H9 (cell line): Measurements from ENCODE around the gene COL23A1. TPM values are rescaled to one million over a fixed set of nuclear protein-coding genes. Genes with fewer than 3 reads are reported as not detected.

Experiments used
- DNase-seq: peaks from one replicate; pipeline ENCODE4 v3.0.0-alpha.2; 2017
- H2AFZ ChIP-seq: one replicate; pipeline ENCODE4 v1.6.1; 2013; ENCODE audit warnings: mild to moderate bottlenecking, low read length, control low read depth, moderate library complexity
- H2AK5ac ChIP-seq: 2 replicates; pipeline ENCODE4 v1.6.1; 2013; ENCODE audit warnings: low read length, control low read depth, mixed read lengths; ENCODE audit not compliant: insufficient read length
- H2BK120ac ChIP-seq: one replicate; pipeline ENCODE4 v1.6.1; 2013; ENCODE audit warnings: low read depth, mild to moderate bottlenecking, low read length, control low read depth, inconsistent platforms; ENCODE audit not compliant: poor library complexity, severe bottlenecking
- H2BK12ac ChIP-seq: 2 replicates; pipeline ENCODE4 v1.6.1; 2013; ENCODE audit warnings: low read length, control low read depth, mixed read lengths, low read depth; ENCODE audit not compliant: insufficient read length
- H2BK15ac ChIP-seq: 2 replicates; pipeline ENCODE4 v1.6.1; 2013; ENCODE audit warnings: low read depth, low read length, control low read depth
- H2BK20ac ChIP-seq: one replicate; pipeline ENCODE4 v1.6.1; 2013; ENCODE audit warnings: low read depth, mild to moderate bottlenecking, low read length, control low read depth, inconsistent platforms; ENCODE audit not compliant: poor library complexity, severe bottlenecking
- H2BK5ac ChIP-seq: 2 replicates; pipeline ENCODE4 v1.6.1; 2013; ENCODE audit warnings: low read length, control low read depth, mixed read lengths; ENCODE audit not compliant: insufficient read length
- H3K14ac ChIP-seq: 2 replicates; pipeline ENCODE4 v1.6.1; 2013; ENCODE audit warnings: low read length, control low read depth; ENCODE audit not compliant: insufficient read depth
- H3K18ac ChIP-seq: 2 replicates; pipeline ENCODE4 v1.6.1; 2013; ENCODE audit warnings: low read depth, mild to moderate bottlenecking, mixed read lengths, low read length, control low read depth; ENCODE audit not compliant: insufficient read length
- H3K23ac ChIP-seq: 2 replicates; pipeline ENCODE4 v1.6.1; 2013; ENCODE audit warnings: low read length, control low read depth, mixed read lengths, low read depth; ENCODE audit not compliant: insufficient read length
- H3K23me2 ChIP-seq: 2 replicates; pipeline ENCODE4 v1.6.1; 2013; ENCODE audit warnings: low read depth, mild to moderate bottlenecking, mixed read lengths, low read length, control low read depth; ENCODE audit not compliant: insufficient read length, poor library complexity, severe bottlenecking
- H3K27ac ChIP-seq: 2 replicates; pipeline ENCODE4 v1.5.1; 2013; ENCODE audit warnings: low read length, control low read depth, mixed read lengths, low read depth; ENCODE audit not compliant: insufficient read length
- H3K27me3 ChIP-seq: 2 replicates; pipeline ENCODE4 v1.6.1; 2013; ENCODE audit warnings: low read length, control low read depth, inconsistent platforms; ENCODE audit not compliant: insufficient read depth
- H3K4ac ChIP-seq: 2 replicates; pipeline ENCODE4 v1.6.1; 2013; ENCODE audit warnings: low read depth, mild to moderate bottlenecking, control low read depth, inconsistent platforms, low read length, moderate library complexity
- H3K4me1 ChIP-seq: 2 replicates; pipeline ENCODE4 v1.6.1; 2013; ENCODE audit warnings: low read length, control low read depth, inconsistent platforms; ENCODE audit not compliant: insufficient read depth
- H3K4me2 ChIP-seq: 2 replicates; pipeline ENCODE4 v1.6.1; 2013; ENCODE audit warnings: low read length, control low read depth, mixed read lengths; ENCODE audit not compliant: insufficient read length, insufficient read depth
- H3K56ac ChIP-seq: 2 replicates; pipeline ENCODE4 v1.6.1; 2013; ENCODE audit warnings: low read depth, mild to moderate bottlenecking, mixed read lengths, low read length, control low read depth; ENCODE audit not compliant: insufficient read length
- H3K79me1 ChIP-seq: 2 replicates; pipeline ENCODE4 v1.6.1; 2013; ENCODE audit warnings: low read depth, mild to moderate bottlenecking, moderate library complexity, low read length, control low read depth, inconsistent platforms; ENCODE audit not compliant: insufficient read depth, poor library complexity, severe bottlenecking
- H3K79me2 ChIP-seq: 2 replicates; pipeline ENCODE4 v1.6.1; 2013; ENCODE audit warnings: low read length, control low read depth, inconsistent platforms; ENCODE audit not compliant: insufficient read depth
- H3K9ac ChIP-seq: 2 replicates; pipeline ENCODE4 v1.6.1; 2013; ENCODE audit warnings: low read length, control low read depth, mixed read lengths; ENCODE audit not compliant: insufficient read length; ENCODE audit errors: extremely low read depth
- H3K9me3 ChIP-seq: one replicate; pipeline ENCODE4 v1.6.1; 2013; ENCODE audit warnings: low read depth, low read length, inconsistent platforms; ENCODE audit not compliant: control insufficient read depth
- H3T11ph ChIP-seq: one replicate; pipeline ENCODE4 v1.6.1; 2013; ENCODE audit warnings: mild to moderate bottlenecking, low read length, control low read depth, inconsistent platforms
- H4K20me1 ChIP-seq: one replicate; pipeline ENCODE4 v1.6.1; 2013; ENCODE audit not compliant: control insufficient read depth, insufficient read length, insufficient read depth
- H4K5ac ChIP-seq: 2 replicates; pipeline ENCODE4 v1.6.1; 2013; ENCODE audit warnings: low read depth, mild to moderate bottlenecking, mixed read lengths, low read length, control low read depth; ENCODE audit not compliant: insufficient read length
- H4K8ac ChIP-seq: replicated peaks from 2 replicates; pipeline ENCODE4 v1.6.1; 2013; ENCODE audit warnings: low read length, control low read depth, mixed read lengths, low read depth; ENCODE audit not compliant: insufficient read length
- H4K91ac ChIP-seq: 2 replicates; pipeline ENCODE4 v1.6.1; 2013; ENCODE audit warnings: low read depth, mild to moderate bottlenecking, moderate library complexity, mixed read lengths, low read length, control low read depth; ENCODE audit not compliant: insufficient read length
- H3K27ac Mint-ChIP-seq, 3 experiments: 2 replicates in 2 of 3; 3 replicates in 1 of 3; pipeline ENCODE4 v1.8.0; 2020 to 2021; ENCODE audit warnings: mixed read lengths in 3 of 3, mild to moderate bottlenecking in 1 of 3, moderate library complexity in 1 of 3
- H3K27me3 Mint-ChIP-seq: 2 replicates; pipeline ENCODE4 v1.8.0; 2021; ENCODE audit warnings: low read depth, mild to moderate bottlenecking, moderate library complexity, mixed read lengths
- H3K36me3 Mint-ChIP-seq, 3 experiments: 2 replicates in 2 of 3; 3 replicates in 1 of 3; pipeline ENCODE4 v1.8.0; 2020 to 2021; ENCODE audit warnings: low read depth in 3 of 3, mixed read lengths in 3 of 3; ENCODE audit not compliant: insufficient read depth in 1 of 3
- H3K4me1 Mint-ChIP-seq, 2 experiments: 2 replicates each; pipeline ENCODE4 v1.8.0; 2020; ENCODE audit warnings: mixed read lengths in 2 of 2
- H3K4me3 Mint-ChIP-seq, 2 experiments: 2 replicates in 1 of 2; 3 replicates in 1 of 2; pipeline ENCODE4 v1.8.0; 2020 to 2021; ENCODE audit warnings: mild to moderate bottlenecking in 2 of 2, mixed read lengths in 2 of 2, moderate library complexity in 1 of 2
- H3K9me3 Mint-ChIP-seq, 2 experiments: 2 replicates in 1 of 2; 3 replicates in 1 of 2; pipeline ENCODE4 v1.8.0; 2020; ENCODE audit warnings: mild to moderate bottlenecking in 2 of 2, mixed read lengths in 2 of 2, moderate library complexity in 1 of 2
- WGBS: extraction: QIAGEN DNeasy Blood & Tissue Kit; methylation state at CpG from one replicate; pipeline ENCODE4 v1.1.7; 2013; ENCODE audit warnings: missing lambda C conversion rate, low lambda C conversion rate, mixed read lengths; ENCODE audit not compliant: insufficient read length; ENCODE audit errors: extremely low coverage; 5-methylcytosine and 5-hydroxymethylcytosine counted together
- total RNA-seq: library from RNA; stranded (reverse); gene quantifications from 2 replicates; pipeline ENCODE4 v1.2.1, GENCODE V29; 2021
- TF ChIP-seq, protein P1 (sequence below): fragments of 200-600 bp; sonication (generic); conservative IDR thresholded peaks from 3 replicates; pipeline ENCODE4 v1.8.0; 2021; ENCODE audit warnings: antibody characterized with exemption, mild to moderate bottlenecking

Gene COL23A1
- total RNA-seq, 1 experiment from 2014 or later, result 2.6 TPM

DNA sequence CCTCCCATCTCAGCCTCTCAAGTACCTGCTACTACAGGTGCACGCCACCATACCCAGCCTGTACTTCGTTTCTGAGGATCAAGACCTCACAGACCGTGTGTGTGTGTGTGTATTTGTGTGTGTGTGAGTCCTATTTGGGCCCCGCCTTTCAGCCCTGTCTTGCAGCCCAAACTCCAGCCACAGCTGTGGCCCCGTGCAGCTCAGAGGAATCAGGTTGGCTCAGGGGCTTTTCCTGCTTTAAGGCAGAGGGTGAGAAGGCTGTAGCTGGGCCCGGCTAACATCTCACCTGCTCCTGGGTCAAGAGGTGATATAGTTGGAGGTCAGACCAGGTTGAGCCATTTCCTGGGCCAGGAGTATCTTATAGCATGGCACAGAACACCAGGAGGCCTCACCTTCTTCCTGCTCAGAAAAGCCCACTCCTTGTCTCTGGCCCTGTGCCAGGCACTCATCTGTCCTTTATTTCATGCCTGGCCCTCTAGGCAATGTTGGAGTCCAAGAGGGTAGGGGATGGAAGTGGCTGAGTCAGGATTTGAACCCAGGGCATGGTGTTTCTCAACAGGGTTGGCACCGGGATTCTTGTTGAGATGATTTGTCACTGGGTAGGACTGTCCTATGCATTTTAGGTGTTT, 356.0 kb downstream of the COL23A1 start:
- Histone ChIP-seq H2AK5ac (no peak overlapping the region), H3K23ac (no peak overlapping the region), H3K23me2 (peaks cover 3% of the 10 kb centered on the region), H2BK5ac (no peak overlapping the region), H2BK12ac (no peak overlapping the region), H4K20me1 (no peaks in the 10 kb centered on the region), H3K79me2 (peaks cover 4% of the 10 kb centered on the region; the same call in 1 of the 2 replicates), H3K27me3 (no peaks in the 10 kb centered on the region), H4K8ac (no peak overlapping the region), H2BK20ac (no peak overlapping the region), H2BK15ac (no peak overlapping the region), H3K79me1 (no peaks in the 10 kb centered on the region), H3K9me3 (no peaks in the 10 kb centered on the region), H3K27ac (no peak overlapping the region), H2BK120ac (no peak overlapping the region), H3K4ac (no peak overlapping the region), H3T11ph (no peak overlapping the region), H3K9ac (no peak overlapping the region), H3K18ac (no peak overlapping the region), H2AFZ (no peak overlapping the region), H3K4me2 (no peak overlapping the region), H4K5ac (no peak overlapping the region), H3K14ac (no peak overlapping the region), H3K4me1 (no peaks in the 10 kb centered on the region), H4K91ac (no peak overlapping the region), H3K56ac (no peak overlapping the region)
- peaks cover 16 to 26% (median 23%) of the 10 kb centered on the region in 3 experiments for H3K36me3 Mint-ChIP-seq
- WGBS, result no CpG with 5 or more reads among the region's 7 CpGs
- no peak overlapping the region for H3K4me3 Mint-ChIP-seq
- H3K9me3 Mint-ChIP-seq, result no peaks in the 10 kb centered on the region
- TF ChIP-seq, protein P1, sequence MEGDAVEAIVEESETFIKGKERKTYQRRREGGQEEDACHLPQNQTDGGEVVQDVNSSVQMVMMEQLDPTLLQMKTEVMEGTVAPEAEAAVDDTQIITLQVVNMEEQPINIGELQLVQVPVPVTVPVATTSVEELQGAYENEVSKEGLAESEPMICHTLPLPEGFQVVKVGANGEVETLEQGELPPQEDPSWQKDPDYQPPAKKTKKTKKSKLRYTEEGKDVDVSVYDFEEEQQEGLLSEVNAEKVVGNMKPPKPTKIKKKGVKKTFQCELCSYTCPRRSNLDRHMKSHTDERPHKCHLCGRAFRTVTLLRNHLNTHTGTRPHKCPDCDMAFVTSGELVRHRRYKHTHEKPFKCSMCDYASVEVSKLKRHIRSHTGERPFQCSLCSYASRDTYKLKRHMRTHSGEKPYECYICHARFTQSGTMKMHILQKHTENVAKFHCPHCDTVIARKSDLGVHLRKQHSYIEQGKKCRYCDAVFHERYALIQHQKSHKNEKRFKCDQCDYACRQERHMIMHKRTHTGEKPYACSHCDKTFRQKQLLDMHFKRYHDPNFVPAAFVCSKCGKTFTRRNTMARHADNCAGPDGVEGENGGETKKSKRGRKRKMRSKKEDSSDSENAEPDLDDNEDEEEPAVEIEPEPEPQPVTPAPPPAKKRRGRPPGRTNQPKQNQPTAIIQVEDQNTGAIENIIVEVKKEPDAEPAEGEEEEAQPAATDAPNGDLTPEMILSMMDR, result no peak
- H3K27ac Mint-ChIP-seq, result no peak overlapping the region
- H3K4me1 Mint-ChIP-seq, result peaks cover 18 to 27% of the 10 kb centered on the region in 2 experiments
- no peaks in the 10 kb centered on the region; the same call in 1 of the 2 replicates for H3K27me3 Mint-ChIP-seq
- DNase-seq, result no peak
